ENCODE results near the gene CCT5. TPM values are rescaled to one million over a fixed set of nuclear protein-coding genes. Genes with fewer than 3 reads are reported as not detected.

CCT5 gene
- total and polyA plus RNA-seq, 2 donors (not counting 1 experiment from before 2014, with no cell fraction given): 74.3 to 77.7 TPM

DNA sequence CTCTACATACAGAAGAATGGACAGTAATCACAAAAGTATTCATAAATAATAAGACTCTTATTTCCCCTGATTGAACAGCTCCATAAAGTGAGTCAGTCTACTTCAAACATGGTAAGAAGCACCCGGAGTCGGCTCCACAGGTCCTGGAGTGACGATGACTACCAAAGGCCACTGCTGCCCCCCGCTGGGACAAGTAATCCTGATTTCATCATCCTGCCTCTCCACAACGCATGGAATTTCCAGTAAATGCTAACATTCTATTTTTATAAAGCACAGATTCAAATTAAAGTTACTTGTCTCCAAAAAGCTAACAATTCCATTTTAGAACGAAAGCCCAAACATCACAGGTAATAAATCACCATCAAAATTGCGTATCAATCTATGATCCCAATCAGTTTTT, 16.6 kb upstream of the CCT5 start:
- Mint-ChIP-seq H3K4me1 (no peaks in the 10 kb centered on the region), H3K9me3 (ENCODE audit: insufficient read depth) (no peaks in the 10 kb centered on the region), H3K27ac (no peak overlapping the region), H3K4me3 (no peak overlapping the region), H3K27me3 (no peaks in the 10 kb centered on the region)
- Histone ChIP-seq H3K4me2 (replicated peaks; ENCODE audit: low read depth, low read length, poor library complexity, severe bottlenecking) (no peak overlapping the region), H4K20me1 (ENCODE audit: control insufficient read depth, insufficient read depth, low read length, poor library complexity, severe bottlenecking) (no peaks in the 10 kb centered on the region), H3K4me1 (ENCODE audit: control insufficient read depth in 2 of 2, insufficient read depth in 2 of 2, low read length in 2 of 2) (no peaks in the 10 kb centered on the region), H3K36me3 (replicated peaks in 1 of 2; ENCODE audit: control extremely low read depth in 1 of 2, control insufficient read depth in 1 of 2, extremely low read depth in 1 of 2, insufficient read depth in 2 of 2, low read length in 1 of 2) (peaks cover 5 to 7% of the 10 kb centered on the region in 2 experiments), H3K9ac (ENCODE audit: low read length) (no peak overlapping the region), H3K4me3 (ENCODE audit: control extremely low read depth in 1 of 5, extremely low read depth in 1 of 5, insufficient read depth in 1 of 5, low read depth in 2 of 5, low read length in 4 of 5) (no peak overlapping the region), H3K27ac (ENCODE audit: low read length in 2 of 2) (no peak overlapping the region), H3K79me2 (ENCODE audit: control insufficient read depth, insufficient read depth, low read length) (no peaks in the 10 kb centered on the region), H3K9me3 (ENCODE audit: control extremely low read depth in 1 of 3, control insufficient read depth in 2 of 3, insufficient read depth in 1 of 3, low read length in 2 of 3) (no peaks in the 10 kb centered on the region), H3K27me3 (replicated peaks in 1 of 4; ENCODE audit: control extremely low read depth in 1 of 4, control insufficient read depth in 3 of 4, insufficient read depth in 4 of 4, low read length in 3 of 4) (no peaks in the 10 kb centered on the region), H2AFZ (ENCODE audit: insufficient read depth, low read depth, low read length, poor library complexity, severe bottlenecking) (no peak overlapping the region)
- CTCF ChIA-PET: no interaction called here
- TF ChIP-seq CTCF (IDR thresholded peaks at IDR 0.05) (no peak), EZH2 (IDR thresholded peaks at IDR 0.05; ENCODE audit: borderline replicate concordance, insufficient read depth, low read depth, low read length, poor library complexity, severe bottlenecking) (no peak)
- POLR2A ChIA-PET: no interaction called here
- intact Hi-C loops (cut with micrococcal nuclease): no loop called here
- WGBS (ENCODE audit: insufficient coverage): 98% methylated on average over 5 of the region's 7 CpGs
- no peak for DNase-seq
- ATAC-seq (ENCODE audit: low read depth): no peak

- POLR2A ChIA-PET: no interaction called here
- no peak for DNase-seq
- ATAC-seq (ENCODE audit: low read depth): no peak
These were observed 14.7 kb upstream of the CCT5 start for GRCh38 chr5:10235350-10235749.

More at GRCh38 chr5:10235350-10235749, 14.7 kb upstream of the CCT5 start:
- H3K27me3 Mint-ChIP-seq: no peaks in the 10 kb centered on the region
- H3K36me3 ChIP-seq (replicated peaks in 1 of 2; ENCODE audit: control extremely low read depth in 1 of 2, control insufficient read depth in 1 of 2, extremely low read depth in 1 of 2, insufficient read depth in 2 of 2, low read length in 1 of 2): peaks cover 7 to 8% of the 10 kb centered on the region in 2 experiments
- H3K4me3 ChIP-seq (ENCODE audit: control extremely low read depth in 1 of 5, extremely low read depth in 1 of 5, insufficient read depth in 1 of 5, low read depth in 2 of 5, low read length in 4 of 5): no peak overlapping the region
- no peaks in the 10 kb centered on the region for H3K27me3 ChIP-seq (replicated peaks in 1 of 4; ENCODE audit: control extremely low read depth in 1 of 4, control insufficient read depth in 3 of 4, insufficient read depth in 4 of 4, low read length in 3 of 4)
- H3K27ac ChIP-seq (ENCODE audit: low read length in 2 of 2): no peak overlapping the region
- no peaks in the 10 kb centered on the region for H4K20me1 ChIP-seq (ENCODE audit: control insufficient read depth, insufficient read depth, low read length, poor library complexity, severe bottlenecking)
- no peak overlapping the region for H3K4me3 Mint-ChIP-seq
- intact Hi-C loops (cut with micrococcal nuclease): no loop called here
- 100% methylated on average over 8 of the region's 8 CpGs for WGBS (ENCODE audit: insufficient coverage)
- H3K9me3 ChIP-seq (ENCODE audit: control extremely low read depth in 1 of 3, control insufficient read depth in 2 of 3, insufficient read depth in 1 of 3, low read length in 2 of 3): no peaks in the 10 kb centered on the region
- H3K79me2 ChIP-seq (ENCODE audit: control insufficient read depth, insufficient read depth, low read length): no peaks in the 10 kb centered on the region
- H3K4me1 Mint-ChIP-seq: no peaks in the 10 kb centered on the region
- CTCF ChIA-PET: interaction anchor here (0.5 kb wide), 1 partner anchor 1723 kb away, joined by 3 read pairs; no protein-coding TSS in a partner anchor
- no peak for TF ChIP-seq CTCF (IDR thresholded peaks at IDR 0.05)
- TF ChIP-seq EZH2 (IDR thresholded peaks at IDR 0.05; ENCODE audit: borderline replicate concordance, insufficient read depth, low read depth, low read length, poor library complexity, severe bottlenecking): no peak
- no peak overlapping the region for H2AFZ ChIP-seq (ENCODE audit: insufficient read depth, low read depth, low read length, poor library complexity, severe bottlenecking)
- H3K27ac Mint-ChIP-seq: no peak overlapping the region
- H3K4me1 ChIP-seq (ENCODE audit: control insufficient read depth in 2 of 2, insufficient read depth in 2 of 2, low read length in 2 of 2): no peaks in the 10 kb centered on the region
- no peaks in the 10 kb centered on the region for H3K9me3 Mint-ChIP-seq (ENCODE audit: insufficient read depth)
- no peak overlapping the region for H3K4me2 ChIP-seq (replicated peaks; ENCODE audit: low read depth, low read length, poor library complexity, severe bottlenecking)
- H3K9ac ChIP-seq (ENCODE audit: low read length): no peak overlapping the region
